ENCODE measurements around the gene TECPR2.

The TECPR2 gene

GRCh38 chr14:102512793-102513300, 150.1 kb downstream of the TECPR2 start:
- POLR2A ChIA-PET, result no interaction called here
- no peak for DNase-seq (ENCODE audit: low read depth, low spot score)
- TF ChIP-seq CTCF (IDR thresholded peaks at IDR 0.05; ENCODE audit: insufficient read depth, low read length, missing control alignments), result no peak
- CTCF ChIA-PET, result interaction anchor here (3.6 kb wide), 1 partner anchor 11 kb away, joined by 16 read pairs; no protein-coding TSS in a partner anchor
- no peak overlapping the region for H3K4me3 ChIP-seq (ENCODE audit: low read depth, low read length)

GRCh38 chr14:102513899-102514772, 151.4 kb downstream of the TECPR2 start:
- ChIA-PET CTCF (interaction anchor here (1.3 to 3.6 kb wide), 3 partner anchors 10 to 78 kb away, joined by 3 to 77 read pairs (median 21); no protein-coding TSS in a partner anchor), POLR2A (no interaction called here)
- DNase-seq (ENCODE audit: low read depth, low spot score), result no peak
- no peak overlapping the region for H3K4me3 ChIP-seq (ENCODE audit: low read depth, low read length)
- TF ChIP-seq CTCF (IDR thresholded peaks at IDR 0.05; ENCODE audit: insufficient read depth, low read length, missing control alignments), result no peak

- no peak for DNase-seq (ENCODE audit: low read depth, low spot score)
- no peak overlapping the region for H3K4me3 ChIP-seq (ENCODE audit: low read depth, low read length)
- CTCF ChIA-PET, result interaction anchor here (0.7 to 3.6 kb wide), 7 partner anchors 9 to 129 kb away, joined by 3 to 77 read pairs (median 3); no protein-coding TSS in a partner anchor
- no peak for TF ChIP-seq CTCF (IDR thresholded peaks at IDR 0.05; ENCODE audit: insufficient read depth, low read length, missing control alignments)
- POLR2A ChIA-PET, result no interaction called here
Measured at GRCh38 chr14:102514987-102515733, 152.4 kb downstream of the TECPR2 start.

- CTCF ChIA-PET, result interaction anchor here (0.6 to 3.9 kb wide), 24 partner anchors 8 to 258 kb away, joined by 3 to 77 read pairs (median 4); no protein-coding TSS in a partner anchor
- H3K4me3 ChIP-seq (ENCODE audit: low read depth, low read length), result peak overlapping the region; percentile 63
- no peak for DNase-seq (ENCODE audit: low read depth, low spot score)
- TF ChIP-seq CTCF (IDR thresholded peaks at IDR 0.05; ENCODE audit: insufficient read depth, low read length, missing control alignments), result peak; percentile 60
- POLR2A ChIA-PET, result interaction anchor here (0.7 kb wide), 1 partner anchor 617 kb away, joined by 4 read pairs; no protein-coding TSS in a partner anchor
Measured at GRCh38 chr14:102516531-102517391, 154.0 kb downstream of the TECPR2 start.

- ChIA-PET POLR2A (no interaction called here), CTCF (interaction anchor here (0.5 to 3.9 kb wide), 13 partner anchors 11 to 556 kb away, joined by 3 to 60 read pairs (median 4); no protein-coding TSS in a partner anchor)
- no peak for DNase-seq (ENCODE audit: low read depth, low spot score)
- peak overlapping the region; percentile 63 for H3K4me3 ChIP-seq (ENCODE audit: low read depth, low read length)
- TF ChIP-seq CTCF (IDR thresholded peaks at IDR 0.05; ENCODE audit: insufficient read depth, low read length, missing control alignments), result no peak
Measured at GRCh38 chr14:102517392-102518062, 154.8 kb downstream of the TECPR2 start.

Measured in AG04449 (cell line).